Measurements from ENCODE around the gene NPB.
"Not testable (repeated sequence)": the region's sequence is repeated elsewhere in the genome, so short reads cannot be mapped to it uniquely, and the experiment has no call there.

NPB gene

GRCh38 chr17:81913394-81914102, 11.5 kb downstream of the NPB start:
- in situ Hi-C loops (cut with HindIII; ENCODE audit: low pct_unique_long_range_greater_than_20kb, low sequenced_read_pairs), result no loop called here
- no peak for TF ChIP-seq JUND (IDR thresholded peaks at IDR 0.05; ENCODE audit: low read depth)
- DNase-seq (ENCODE audit: low read depth in 1 of 2, low spot score in 1 of 2), result no peak

- no peak for TF ChIP-seq JUND (IDR thresholded peaks at IDR 0.05; ENCODE audit: low read depth)
- in situ Hi-C loops (cut with HindIII; ENCODE audit: low pct_unique_long_range_greater_than_20kb, low sequenced_read_pairs), result no loop called here
Observed at GRCh38 chr17:81914103-81914850, 12.2 kb downstream of the NPB start.

GRCh38 chr17:81915331-81915730, 13.3 kb downstream of the NPB start:
- no peak for TF ChIP-seq JUND (IDR thresholded peaks at IDR 0.05; ENCODE audit: low read depth)
- in situ Hi-C loops (cut with HindIII; ENCODE audit: low pct_unique_long_range_greater_than_20kb, low sequenced_read_pairs), result no loop called here
- no peak for DNase-seq (ENCODE audit: low read depth in 1 of 2, low spot score in 1 of 2)

More at GRCh38 chr17:81914103-81914850, 12.2 kb downstream of the NPB start:
- no peak for DNase-seq (ENCODE audit: low read depth in 1 of 2, low spot score in 1 of 2)

GRCh38 chr17:81916234-81917001, 14.4 kb downstream of the NPB start:
- in situ Hi-C loops (cut with HindIII; ENCODE audit: low pct_unique_long_range_greater_than_20kb, low sequenced_read_pairs), result no loop called here
- DNase-seq (ENCODE audit: low read depth in 1 of 2, low spot score in 1 of 2), result no peak
- no peak for TF ChIP-seq JUND (IDR thresholded peaks at IDR 0.05; ENCODE audit: low read depth)

- in situ Hi-C loops (cut with HindIII; ENCODE audit: low pct_unique_long_range_greater_than_20kb, low sequenced_read_pairs), result no loop called here
Observed at GRCh38 chr17:81917565-81918332, 15.7 kb downstream of the NPB start, which contains the start of gene SIRT7. Gene SIRT7 (minus strand): TSS chr17:81918176. CDS start chr17:81918131, 45 bp downstream.

GRCh38 chr17:81918333-81918669, 16.3 kb downstream of the NPB start:
- in situ Hi-C loops (cut with HindIII; ENCODE audit: low pct_unique_long_range_greater_than_20kb, low sequenced_read_pairs), result not testable (repeated sequence)

More at GRCh38 chr17:81917565-81918332, 15.7 kb downstream of the NPB start, which contains the start of gene SIRT7:
- peak; percentile 86 to 100 for DNase-seq (ENCODE audit: low read depth in 1 of 2, low spot score in 1 of 2)
- TF ChIP-seq JUND (IDR thresholded peaks at IDR 0.05; ENCODE audit: low read depth), result no peak

GRCh38 chr17:81918832-81919545, 17.0 kb downstream of the NPB start:
- no peak for TF ChIP-seq JUND (IDR thresholded peaks at IDR 0.05; ENCODE audit: low read depth)
- in situ Hi-C loops (cut with HindIII; ENCODE audit: low pct_unique_long_range_greater_than_20kb, low sequenced_read_pairs), result no loop called here
- no peak for DNase-seq (ENCODE audit: low read depth in 1 of 2, low spot score in 1 of 2)

More at GRCh38 chr17:81918333-81918669, 16.3 kb downstream of the NPB start:
- DNase-seq (ENCODE audit: low read depth in 1 of 2, low spot score in 1 of 2), result not testable (repeated sequence)

GRCh38 chr17:81920612-81921536, 18.8 kb downstream of the NPB start:
- in situ Hi-C loops (cut with HindIII; ENCODE audit: low pct_unique_long_range_greater_than_20kb, low sequenced_read_pairs), result no loop called here
- TF ChIP-seq JUND (IDR thresholded peaks at IDR 0.05; ENCODE audit: low read depth), result no peak
- no peak for DNase-seq (ENCODE audit: low read depth in 1 of 2, low spot score in 1 of 2)

- TF ChIP-seq JUND (IDR thresholded peaks at IDR 0.05; ENCODE audit: low read depth), result no peak
- DNase-seq (ENCODE audit: low read depth in 1 of 2, low spot score in 1 of 2), result no peak
- in situ Hi-C loops (cut with HindIII; ENCODE audit: low pct_unique_long_range_greater_than_20kb, low sequenced_read_pairs), result no loop called here
Observed at GRCh38 chr17:81921537-81921862, 19.5 kb downstream of the NPB start.

GRCh38 chr17:81921996-81922565, 20.0 kb downstream of the NPB start:
- TF ChIP-seq JUND (IDR thresholded peaks at IDR 0.05; ENCODE audit: low read depth), result no peak
- in situ Hi-C loops (cut with HindIII; ENCODE audit: low pct_unique_long_range_greater_than_20kb, low sequenced_read_pairs), result no loop called here
- no peak for DNase-seq (ENCODE audit: low read depth in 1 of 2, low spot score in 1 of 2)

Measured in T47D (cell line).